GM12878 (cell line): ENCODE results near the gene CTDP1. TPM values are rescaled to one million over a fixed set of nuclear protein-coding genes. Genes with fewer than 3 reads are reported as not detected.

Experiments
- ATAC-seq: fragments of 200-7000 bp; cut with Tn5 transposase; 3 replicates; pipeline ENCODE4 v1.9.1; 2020; ENCODE audit warnings: mild to moderate bottlenecking, moderate library complexity
- BruUV-seq: library from RNA; stranded (reverse); fragments of 400-500 nt; replicated peaks from 2 replicates; lab custom pipeline; 2021; lab: Mats Ljungman, UMichigan
- CTCF ChIA-PET: fragments of 300-600 bp; sonication (Branson Sonifier 250); formaldehyde crosslinking; extraction: SDS; loops from one replicate; lab custom pipeline; 2021; ENCODE audit warnings: inconsistent platforms; lab: Yijun Ruan, JAX
- POLR2A ChIA-PET: fragments of 350-600 bp; formaldehyde crosslinking; extraction: SDS; loops from one replicate; lab custom pipeline; 2021; ENCODE audit warnings: inconsistent platforms; lab: Charles Lee
- RAD21 ChIA-PET: fragments of 300-600 bp; sonication (Branson Sonifier 250); formaldehyde crosslinking; loops from one replicate; lab custom pipeline; 2023; ENCODE audit warnings: antibody characterized with exemption; ENCODE audit not compliant: unreplicated experiment; lab: Charles Lee
- SMC1A ChIA-PET: fragments of 300-600 bp; sonication (Branson Sonifier 250); formaldehyde crosslinking; loops from one replicate; lab custom pipeline; 2023; ENCODE audit not compliant: unreplicated experiment, uncharacterized antibody; lab: Charles Lee
- DNase-seq: peaks from one replicate; pipeline ENCODE4 v3.0.0-alpha.2; 2011; ENCODE audit warnings: low read depth, low spot score
- FAIRE-seq: peaks from 3 replicates; lab custom pipeline; 2011; peaks lifted over from hg19 to GRCh38; lab: Jason Lieb, UNC
- H2AFZ ChIP-seq: 2 replicates; pipeline ENCODE4 v1.6.0; 2011; ENCODE audit warnings: low read depth, low read length, control low read depth; ENCODE audit not compliant: control insufficient read depth
- H3K27ac ChIP-seq: 2 replicates; pipeline ENCODE4 v1.5.1; 2011; ENCODE audit warnings: control low read depth; ENCODE audit not compliant: control insufficient read depth, insufficient read depth
- H3K27me3 ChIP-seq, 2 experiments: replicated peaks in 1 of 2; 2 replicates each; pipeline versions ENCODE4 v1.6.0 to v1.6.1; 2011; ENCODE audit warnings: low read length in 1 of 2; ENCODE audit not compliant: control insufficient read depth in 2 of 2, insufficient read depth in 2 of 2
- H3K36me3 ChIP-seq, 2 experiments: 2 replicates each; pipeline ENCODE4 v1.5.1; 2011; ENCODE audit warnings: low read length in 1 of 2; ENCODE audit not compliant: control insufficient read depth in 2 of 2, insufficient read depth in 2 of 2
- H3K4me1 ChIP-seq: 2 replicates; pipeline ENCODE4 v1.6.1; 2011; ENCODE audit warnings: mild to moderate bottlenecking, low read length, moderate library complexity, mixed read lengths; ENCODE audit not compliant: control insufficient read depth, insufficient read depth
- H3K4me2 ChIP-seq: 2 replicates; pipeline ENCODE4 v1.6.0; 2011; ENCODE audit warnings: control low read depth; ENCODE audit not compliant: control insufficient read depth, insufficient read depth
- H3K4me3 ChIP-seq: fragments of 200-600 bp; sonication (generic); 2 replicates; pipeline ENCODE4 v1.5.1; 2016
- H3K79me2 ChIP-seq: 2 replicates; pipeline ENCODE4 v1.6.0; 2011; ENCODE audit warnings: low read length; ENCODE audit not compliant: control insufficient read depth, insufficient read depth
- H3K9ac ChIP-seq: 2 replicates; pipeline ENCODE4 v1.8.0; 2011; ENCODE audit warnings: low read length, control low read depth, mixed read lengths; ENCODE audit not compliant: control insufficient read depth, insufficient read depth
- H3K9me3 ChIP-seq: replicated peaks from 3 replicates; pipeline ENCODE4 v1.5.1; 2011; ENCODE audit warnings: mild to moderate bottlenecking, low read length; ENCODE audit not compliant: control insufficient read depth, insufficient read depth
- H4K20me1 ChIP-seq: 2 replicates; pipeline ENCODE4 v1.6.0; 2011; ENCODE audit not compliant: control insufficient read depth, insufficient read depth
- ASH2L ChIP-seq: fragments of 300-600, 200-600 bp; sonication (generic); IDR thresholded peaks from 2 replicates; pipeline ENCODE4 v1.6.1; 2017; ENCODE audit warnings: low read depth, mild to moderate bottlenecking, borderline replicate concordance
- BACH1 ChIP-seq: fragments of 450-650 bp; IDR thresholded peaks from 2 replicates; pipeline ENCODE4 v1.6.1; 2017; ENCODE audit warnings: mild to moderate bottlenecking, borderline replicate concordance
- CEBPB ChIP-seq, 2 experiments: fragments of 150-350 bp in 1 of 2; IDR thresholded peaks; 2 replicates each; pipeline ENCODE4 v1.6.1; 2012 to 2014; ENCODE audit warnings: low read depth in 2 of 2, low read length in 2 of 2, borderline replicate concordance in 1 of 2, inconsistent platforms in 1 of 2
- FOS ChIP-seq: IDR thresholded peaks from 3 replicates; pipeline ENCODE4 v1.6.1; 2011; ENCODE audit warnings: borderline replicate concordance; ENCODE audit not compliant: insufficient read length; ENCODE audit errors: extremely low read depth
- IRF5 ChIP-seq: fragments of 450-650 bp; IDR thresholded peaks from 2 replicates; pipeline ENCODE4 v1.6.1; 2017; ENCODE audit warnings: borderline replicate concordance
- MYB ChIP-seq: fragments of 150-350 bp; IDR thresholded peaks from 2 replicates; pipeline ENCODE4 v1.6.1; 2014; ENCODE audit warnings: mild to moderate bottlenecking, low read depth, low read length, borderline replicate concordance
- MYC ChIP-seq: IDR thresholded peaks from 2 replicates; pipeline ENCODE4 v1.6.1; 2011; ENCODE audit warnings: mild to moderate bottlenecking, low read length, moderate library complexity, inconsistent platforms; ENCODE audit not compliant: insufficient read depth, insufficient replicate concordance, insufficient read length, severe bottlenecking
- NR2C2 ChIP-seq: IDR thresholded peaks from 2 replicates; pipeline ENCODE4 v1.6.1; 2011; ENCODE audit warnings: borderline replicate concordance, low read depth; ENCODE audit not compliant: control insufficient read depth, insufficient read length
- PML ChIP-seq: IDR thresholded peaks from 2 replicates; pipeline ENCODE4 v1.6.1; 2012; ENCODE audit warnings: low read length, inconsistent platforms
- SUPT20H ChIP-seq: IDR thresholded peaks from 2 replicates; pipeline ENCODE4 v1.6.1; 2011; ENCODE audit warnings: low read depth, mild to moderate bottlenecking, low read length, moderate library complexity, borderline replicate concordance; ENCODE audit not compliant: control insufficient read depth
- TCF7 ChIP-seq: IDR thresholded peaks from 2 replicates; pipeline ENCODE4 v1.6.1; 2014; ENCODE audit warnings: antibody characterized with exemption, borderline replicate concordance
- WRNIP1 ChIP-seq: IDR thresholded peaks from 2 replicates; pipeline ENCODE4 v1.6.1; 2011; ENCODE audit warnings: low read depth, low read length, improper control_type of control experiment, borderline replicate concordance
- ZBTB11 ChIP-seq: fragments of 450-650 bp; formaldehyde crosslinking; IDR thresholded peaks from 2 replicates; pipeline ENCODE4 v1.5.0; 2022; ENCODE audit warnings: mild to moderate bottlenecking, missing genetic modification characterization
- ZNF217 ChIP-seq: fragments of 450-650 bp; IDR thresholded peaks from 2 replicates; pipeline ENCODE4 v1.6.1; 2017; ENCODE audit warnings: antibody characterized with exemption, mild to moderate bottlenecking
- WGBS: methylation state at CpG from one replicate; pipeline ENCODE4 v1.1.6; 2016; ENCODE audit warnings: low lambda C conversion rate; ENCODE audit not compliant: insufficient replicate concordance, insufficient coverage; ENCODE audit errors: missing lambda C conversion rate; 5-methylcytosine and 5-hydroxymethylcytosine counted together
- in situ Hi-C: fragments of 300-500 bp; cut with MboI; formaldehyde crosslinking; loops from 9 replicates; pipeline ENCODE4 v1.14.3; 2018; ENCODE audit warnings: mixed read lengths
- intact Hi-C: fragments of 100-400 bp; cut with micrococcal nuclease; formaldehyde crosslinking; loops from one replicate; pipeline ENCODE4 v1.14.2; 2022; ENCODE audit not compliant: unreplicated experiment
- polyA plus RNA-seq, 11 experiments: library from polyadenylated mRNA; depleted of rRNA in 4 of 11; unstranded in 6 of 11; stranded (reverse) in 5 of 11; fragments of >200 nt; fragmentation: Nextera tagmentation in 4 of 11; fragmentation: Illumina TruSeq in 1 of 11; extraction: Ambion mirVana in 4 of 11; extraction: Trizol in 1 of 11; gene quantifications; 1 replicate in 1 of 11; 2 replicates in 10 of 11; pipeline versions ENCODE4 v1.2.1 to v1.2.3, GENCODE V29; 2011 to 2016; ENCODE audit warnings: inconsistent platforms in 2 of 11, missing spikeins in 2 of 11, low read depth in 1 of 11
- total RNA-seq, 4 experiments: library from RNA; depleted of rRNA in 3 of 4; stranded (reverse); fragments of >200 nt in 3 of 4; fragmentation: Illumina TruSeq in 1 of 4; extraction: Trizol in 1 of 4; gene quantifications; 2 replicates each; pipeline versions ENCODE4 v1.2.1 to v1.2.3, GENCODE V29; 2013 to 2021

CTDP1 gene
- total and polyA plus RNA-seq, 10 of the 15 experiments (the other 5 are each of a cell fraction or from before 2014, with no cell fraction given): 0.32 to 31.3 (median 8.8) TPM

- Histone ChIP-seq H3K9ac (no peak overlapping the region), H4K20me1 (no peaks in the 10 kb centered on the region), H3K36me3 (no peaks in the 10 kb centered on the region), H3K79me2 (no peaks in the 10 kb centered on the region), H3K4me3 (no peak overlapping the region), H3K4me2 (no peak overlapping the region), H3K4me1 (no peaks in the 10 kb centered on the region), H2AFZ (no peak overlapping the region), H3K27ac (no peak overlapping the region), H3K9me3 (no peaks in the 10 kb centered on the region), H3K27me3 (peaks cover 0 to 2% of the 10 kb centered on the region in 2 experiments; a peak in 1 of 4 replicates)
- 77% methylated on average over 18 of the region's 18 CpGs for WGBS
- RAD21 ChIA-PET: no interaction called here
- SMC1A ChIA-PET: no interaction called here
- POLR2A ChIA-PET: no interaction called here
- CTCF ChIA-PET: no interaction called here
- FAIRE-seq: no peak
- in situ Hi-C loops: no loop called here
- no peak for ATAC-seq
- intact Hi-C loops: no loop called here
- BruUV-seq: no TSS peak
- DNase-seq: no peak
- TF ChIP-seq PML: no peak
- TF ChIP-seq FOS: no peak
- no peak for TF ChIP-seq MYC
- TF ChIP-seq TCF7: no peak
- no peak for TF ChIP-seq NR2C2
- no peak for TF ChIP-seq MYB
Measured at GRCh38 chr18:79802298-79802697, 122.7 kb downstream of the CTDP1 start.

GRCh38 chr18:79803611-79804051 lies 124.0 kb downstream of the CTDP1 start:
- RAD21 ChIA-PET: no interaction called here
- no peak for DNase-seq
- no peak for TF ChIP-seq ASH2L
- TF ChIP-seq CEBPB (IDR thresholded peaks at IDR 0.05; ENCODE audit: borderline replicate concordance in 1 of 2, low read depth in 2 of 2, low read length in 2 of 2): no peak
- no peak for TF ChIP-seq IRF5
- no peak for TF ChIP-seq SUPT20H
- TF ChIP-seq ZBTB11 (CRISPR knock-in tag): no peak
- TF ChIP-seq ZNF217: no peak
- no peak for TF ChIP-seq WRNIP1
- TF ChIP-seq BACH1: no peak

More at GRCh38 chr18:79803611-79804051, 124.0 kb downstream of the CTDP1 start:
- ATAC-seq (no peak), FAIRE-seq (no peak)
- SMC1A ChIA-PET: no interaction called here
- no peaks in the 10 kb centered on the region for H3K27me3 ChIP-seq
- 60% methylated on average over 14 of the region's 14 CpGs for WGBS
- H3K9me3 ChIP-seq: no peaks in the 10 kb centered on the region
- no peaks in the 10 kb centered on the region for H3K79me2 ChIP-seq
- intact Hi-C loops: no loop called here
- no peaks in the 10 kb centered on the region for H3K4me1 ChIP-seq
- BruUV-seq: no TSS peak
- H3K9ac ChIP-seq: no peak overlapping the region
- in situ Hi-C loops: no loop called here
- H2AFZ ChIP-seq: no peak overlapping the region
- H4K20me1 ChIP-seq: no peaks in the 10 kb centered on the region
- H3K4me2 ChIP-seq: no peak overlapping the region
- no peaks in the 10 kb centered on the region for H3K36me3 ChIP-seq
- CTCF ChIA-PET: no interaction called here
- H3K27ac ChIP-seq: no peak overlapping the region
- no peak overlapping the region for H3K4me3 ChIP-seq
- POLR2A ChIA-PET: no interaction called here
